ENCODE data around the gene ILK. TPM values are rescaled to one million over a fixed set of nuclear protein-coding genes. Genes with fewer than 3 reads are reported as not detected.
A peak's percentile ranks its signal among the peaks of the same experiment; 100 is the strongest.

ILK gene
- polyA plus RNA-seq (ENCODE audit: insufficient read length): 145 TPM
- long read RNA-seq, donor 1, transcript ILK-202 (12 exons, 2,074 nt): minor isoform, 5 of 77 reads
- long read RNA-seq, donor 1, transcript ILK-201 (13 exons, 1,802 nt): minor isoform, 17 of 77 reads
- long read RNA-seq, donor 1, transcript ILK-203 (13 exons, 1,692 nt): major isoform, 42 of 77 reads
- long read RNA-seq, donor 1, partial matches to known transcripts: 6 of 77 reads
- long read RNA-seq, donor 1, other reads (novel, unspliced or antisense): 6 of 77 reads
- long read RNA-seq, donor 2, transcript ILK-203 (13 exons, 1,692 nt): major isoform, 37 of 56 reads
- long read RNA-seq, donor 2, transcript ILK-201 (13 exons, 1,802 nt): minor isoform, 7 of 56 reads
- long read RNA-seq, donor 2, transcript ILK-202 (12 exons, 2,074 nt): minor isoform, 6 of 56 reads
- long read RNA-seq, donor 2, partial matches to known transcripts: 5 of 56 reads
- long read RNA-seq, donor 2, other reads (novel, unspliced or antisense): 0 of 56 reads
- long read RNA-seq, donor 3, transcript ILK-203 (13 exons, 1,692 nt): major isoform, 19 of 145 reads
- long read RNA-seq, donor 3, transcript ILK-201 (13 exons, 1,802 nt): minor isoform, 6 of 145 reads
- long read RNA-seq, donor 3, partial matches to known transcripts: 117 of 145 reads
- long read RNA-seq, donor 3, other reads (novel, unspliced or antisense): 0 of 145 reads
- long read RNA-seq, donor 4, partial matches to known transcripts: 0 of 4 reads
- long read RNA-seq, donor 4, other reads (novel, unspliced or antisense): 0 of 4 reads
- long read RNA-seq, donor 5, transcript ILK-202 (12 exons, 2,074 nt): minor isoform, 9 of 135 reads
- long read RNA-seq, donor 5, transcript ILK-201 (13 exons, 1,802 nt): minor isoform, 16 of 135 reads
- long read RNA-seq, donor 5, transcript ILK-203 (13 exons, 1,692 nt): major isoform, 67 of 135 reads
- long read RNA-seq, donor 5, partial matches to known transcripts: 36 of 135 reads
- long read RNA-seq, donor 5, other reads (novel, unspliced or antisense): 6 of 135 reads
- long read RNA-seq, donor 6, transcript ILK-203 (13 exons, 1,692 nt): major isoform, 37 of 70 reads
- long read RNA-seq, donor 6, transcript ILK-201 (13 exons, 1,802 nt): minor isoform, 13 of 70 reads
- long read RNA-seq, donor 6, partial matches to known transcripts: 10 of 70 reads
- long read RNA-seq, donor 6, other reads (novel, unspliced or antisense): 5 of 70 reads
- long read RNA-seq, donor 7, transcript ILK-203 (13 exons, 1,692 nt): major isoform, 47 of 82 reads
- long read RNA-seq, donor 7, transcript ILK-201 (13 exons, 1,802 nt): minor isoform, 18 of 82 reads
- long read RNA-seq, donor 7, partial matches to known transcripts: 9 of 82 reads
- long read RNA-seq, donor 7, other reads (novel, unspliced or antisense): 0 of 82 reads
- long read RNA-seq, donor 8, transcript ILK-203 (13 exons, 1,692 nt): major isoform, 16 of 133 reads
- long read RNA-seq, donor 8, partial matches to known transcripts: 35 of 133 reads
- long read RNA-seq, donor 8, other reads (novel, unspliced or antisense): 78 of 133 reads

- peak; percentile 91 for DNase-seq
Observed at GRCh38 chr11:6603287-6604080, at the start of gene ILK, which contains the start of gene RRP8. ILK (plus strand) TSS chr11:6603774; CDS start chr11:6604272, 498 bp downstream. RRP8 (minus strand) TSS chr11:6603616; CDS start chr11:6603502, 114 bp downstream.

GRCh38 chr11:6554828-6555706 is 48.5 kb upstream of the ILK start:
- DNase-seq: no peak

- peak; percentile 39 for DNase-seq
Observed at GRCh38 chr11:6556139-6556949, 47.2 kb upstream of the ILK start.

- DNase-seq: no peak
Observed at GRCh38 chr11:6557063-6557462, 46.5 kb upstream of the ILK start.

- no peak for DNase-seq
Observed at GRCh38 chr11:6557761-6558674, 45.6 kb upstream of the ILK start.

GRCh38 chr11:6559369-6559768 is 44.2 kb upstream of the ILK start:
- DNase-seq: no peak

- no peak for DNase-seq
Observed at GRCh38 chr11:6561288-6561687, 42.3 kb upstream of the ILK start.

- no peak for DNase-seq
Observed at GRCh38 chr11:6563121-6563619, 40.4 kb upstream of the ILK start.

- no peak for DNase-seq
Observed at GRCh38 chr11:6563667-6564066, 39.9 kb upstream of the ILK start.

- no peak for DNase-seq
Observed at GRCh38 chr11:6565325-6565724, 38.2 kb upstream of the ILK start.

- no peak for DNase-seq
Observed at GRCh38 chr11:6565988-6566703, 37.4 kb upstream of the ILK start.

GRCh38 chr11:6566704-6567370 is 36.7 kb upstream of the ILK start:
- DNase-seq: no peak

- no peak for DNase-seq
Observed at GRCh38 chr11:6567371-6567745, 36.2 kb upstream of the ILK start.

GRCh38 chr11:6568191-6568918 is 35.2 kb upstream of the ILK start:
- peak; percentile 53 for DNase-seq

- DNase-seq: no peak
Observed at GRCh38 chr11:6569706-6570105, 33.9 kb upstream of the ILK start.

All from left kidney (tissue), 8 donors.